IPS DF 19.7 (cell line): Measurements from ENCODE around the gene KMT2B.
A peak's percentile ranks its signal among the peaks of the same experiment; 100 is the strongest.
"Not testable (repeated sequence)": the region's sequence is repeated elsewhere in the genome, so short reads cannot be mapped to it uniquely, and the experiment has no call there.

Experiments used
- DNase-seq: peaks from one replicate; pipeline ENCODE4 v3.0.0-alpha.2; 2013; ENCODE audit warnings: low read depth, low spot score

Gene KMT2B

GRCh38 chr19:35755550-35756376 lies 38.0 kb downstream of the KMT2B start:
- no peak for DNase-seq

DNA sequence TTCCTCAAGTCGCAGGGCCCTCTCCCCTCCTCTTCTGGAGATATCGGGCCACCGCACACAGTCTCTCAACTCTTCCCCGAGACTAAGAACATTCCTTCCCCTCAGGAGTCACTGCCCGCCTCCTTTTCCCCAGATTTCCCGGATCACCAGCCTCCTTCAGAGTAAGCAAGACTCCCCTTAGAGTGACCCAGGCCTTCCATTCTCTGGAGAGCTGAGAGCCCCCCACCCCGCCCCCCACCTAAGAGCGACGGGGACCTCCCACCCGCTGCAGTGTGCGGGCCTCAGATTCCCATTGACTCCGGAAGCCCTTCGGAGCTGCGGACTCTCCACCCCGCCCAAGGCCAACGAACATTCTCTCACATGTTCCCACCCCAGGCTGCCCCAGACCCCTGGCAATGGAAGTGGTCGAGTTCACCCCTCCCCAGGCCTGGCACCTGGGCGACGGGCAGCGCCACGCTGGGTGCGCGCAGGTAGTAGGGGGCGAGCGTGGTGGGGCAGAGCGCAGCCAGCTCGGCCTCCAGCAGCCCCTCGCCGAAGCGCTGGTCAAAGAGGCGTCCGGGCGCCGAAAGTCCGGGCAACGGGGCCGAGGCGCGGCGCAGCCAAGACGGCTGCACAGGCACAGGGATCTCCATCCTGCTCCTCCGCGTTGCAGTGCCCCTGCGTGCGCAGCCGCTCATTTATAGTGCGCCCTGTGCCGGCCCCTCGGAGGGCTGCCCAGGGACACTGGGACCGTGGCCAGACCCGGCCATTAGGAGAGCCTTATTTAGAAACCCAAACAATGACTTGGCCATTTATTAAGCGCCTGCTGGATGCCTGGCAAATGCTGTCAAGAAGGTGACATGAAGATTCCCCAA lies 38.8 kb downstream of the KMT2B start, which contains the start of gene HSPB6:
Gene HSPB6, minus strand, starts transcription at position 653 of the 854 bp plus-strand sequence. Its CDS starts 21 bp downstream, at position 632.
- DNase-seq: no peak

DNA sequence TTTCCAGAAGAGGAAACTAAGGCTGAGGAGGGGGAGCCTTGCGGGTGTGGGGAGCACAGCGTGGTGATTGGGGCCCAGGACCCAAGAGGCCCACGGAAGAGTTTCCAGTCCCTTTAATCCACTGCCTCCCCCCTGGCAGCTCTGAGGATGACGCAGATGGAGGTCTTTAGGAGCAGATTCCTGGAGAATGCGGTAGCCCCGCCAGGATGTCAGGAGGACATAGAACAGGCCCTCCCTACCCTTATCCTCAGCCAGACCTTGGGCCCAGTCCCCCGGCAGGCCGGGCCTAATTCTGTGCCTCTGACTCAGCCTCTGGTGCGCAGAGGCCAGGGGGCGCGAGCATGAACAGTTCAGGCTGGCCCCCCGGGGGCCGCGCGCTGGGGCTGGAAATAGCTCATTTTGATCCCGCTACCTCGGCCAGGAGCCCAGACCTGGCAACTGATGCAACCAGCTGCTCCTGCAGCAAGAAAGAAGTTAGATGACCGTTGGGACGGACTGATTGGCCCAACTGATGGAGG lies 39.5 kb downstream of the KMT2B start:
- no peak for DNase-seq

DNA sequence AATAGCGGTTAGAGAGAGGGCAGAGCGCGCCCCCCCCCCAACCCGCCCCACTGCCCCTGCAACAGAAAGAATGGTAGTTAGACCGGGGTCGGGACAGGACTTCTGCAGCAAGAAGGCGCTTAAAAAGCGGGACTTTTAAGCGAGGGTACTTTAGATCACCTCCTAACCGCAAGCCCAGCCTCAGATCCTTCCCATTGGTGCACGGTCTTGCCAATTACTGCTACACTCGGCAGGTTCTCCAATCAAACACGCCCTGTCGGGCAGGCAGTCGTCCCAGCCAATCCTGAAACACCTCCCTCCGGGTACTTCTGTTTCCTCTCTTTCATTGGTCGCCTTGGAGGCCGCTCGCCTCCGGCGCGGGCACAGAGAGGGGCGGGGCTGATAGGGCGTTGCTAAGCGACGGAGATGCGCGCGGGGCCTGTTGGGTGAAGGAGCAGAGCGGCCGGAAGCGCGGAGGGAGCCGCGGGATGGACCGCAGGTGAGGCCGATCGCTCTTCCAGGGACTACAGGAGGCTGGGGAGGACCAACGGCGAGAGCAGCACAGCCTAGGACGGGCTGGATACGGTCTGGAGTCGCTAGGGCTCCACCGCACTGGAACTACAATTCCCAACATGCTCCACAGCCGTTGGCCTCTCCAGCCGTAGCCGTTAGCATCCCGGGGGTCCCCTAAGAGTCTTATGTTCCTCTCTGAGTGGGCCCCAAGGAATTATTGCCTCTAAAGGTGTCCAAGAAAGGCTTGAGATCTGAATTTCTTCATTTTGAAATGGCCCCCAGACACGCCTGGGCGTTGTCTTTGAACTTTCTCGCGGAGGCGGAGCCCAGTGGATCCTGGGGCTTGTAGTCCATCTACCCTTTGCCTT lies 40.2 kb downstream of the KMT2B start, which contains the start of gene PROSER3:
Gene PROSER3, plus strand, starts transcription at position 428 of the 860 bp plus-strand sequence. Its CDS starts 40 bp downstream, at position 468.
- peak; percentile 99 for DNase-seq

DNA sequence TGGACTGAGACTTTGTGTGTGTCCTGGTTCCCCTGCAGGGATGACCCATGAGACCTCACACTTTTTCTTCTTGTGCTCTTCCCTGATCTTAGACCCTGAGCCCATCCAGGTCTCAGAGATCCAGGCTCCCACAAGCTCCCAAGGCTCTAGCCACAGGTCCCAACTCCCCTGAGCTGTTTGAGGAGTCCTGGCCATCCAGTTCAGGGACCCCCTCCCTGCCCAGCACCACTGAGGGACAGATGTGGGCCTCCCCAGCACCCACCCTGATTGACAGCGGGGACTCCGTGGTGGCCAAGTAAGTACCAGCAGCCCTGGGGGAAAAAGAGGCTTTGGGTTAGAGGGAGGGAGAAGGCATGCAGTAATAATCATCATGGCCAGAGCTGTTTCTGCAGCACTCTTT lies 41.9 kb downstream of the KMT2B start:
- no peak for DNase-seq

DNA sequence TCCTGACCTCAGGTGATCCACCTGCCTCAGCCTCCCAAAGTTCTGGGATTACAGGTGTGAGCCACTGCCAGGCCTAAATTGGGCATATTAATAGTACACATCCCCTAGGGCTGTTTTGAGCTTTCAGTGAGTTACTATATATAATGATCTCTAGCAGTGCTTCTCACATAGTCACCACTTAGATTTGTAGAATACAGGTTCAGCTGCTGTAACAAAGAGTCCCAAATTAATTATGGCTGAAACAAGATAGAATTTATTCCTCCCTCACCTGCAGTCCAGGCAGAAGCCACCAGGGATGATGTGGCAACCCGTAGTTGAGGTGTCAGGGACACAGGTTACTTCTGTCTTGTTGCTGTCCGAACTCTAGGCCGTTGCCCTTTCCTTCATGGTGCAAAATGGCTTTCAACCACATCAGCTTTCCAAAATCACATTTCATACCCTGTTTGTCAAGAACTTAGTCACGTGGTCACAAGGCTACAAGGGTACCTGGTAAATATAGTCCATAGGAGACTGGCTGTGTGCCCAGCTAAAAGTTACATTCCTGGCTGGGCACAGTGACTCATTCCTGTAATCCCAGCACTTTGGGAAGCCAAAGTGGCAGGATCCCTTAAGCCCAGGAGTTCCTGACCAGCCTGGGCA lies 43.0 kb downstream of the KMT2B start:
- no peak for DNase-seq

DNA sequence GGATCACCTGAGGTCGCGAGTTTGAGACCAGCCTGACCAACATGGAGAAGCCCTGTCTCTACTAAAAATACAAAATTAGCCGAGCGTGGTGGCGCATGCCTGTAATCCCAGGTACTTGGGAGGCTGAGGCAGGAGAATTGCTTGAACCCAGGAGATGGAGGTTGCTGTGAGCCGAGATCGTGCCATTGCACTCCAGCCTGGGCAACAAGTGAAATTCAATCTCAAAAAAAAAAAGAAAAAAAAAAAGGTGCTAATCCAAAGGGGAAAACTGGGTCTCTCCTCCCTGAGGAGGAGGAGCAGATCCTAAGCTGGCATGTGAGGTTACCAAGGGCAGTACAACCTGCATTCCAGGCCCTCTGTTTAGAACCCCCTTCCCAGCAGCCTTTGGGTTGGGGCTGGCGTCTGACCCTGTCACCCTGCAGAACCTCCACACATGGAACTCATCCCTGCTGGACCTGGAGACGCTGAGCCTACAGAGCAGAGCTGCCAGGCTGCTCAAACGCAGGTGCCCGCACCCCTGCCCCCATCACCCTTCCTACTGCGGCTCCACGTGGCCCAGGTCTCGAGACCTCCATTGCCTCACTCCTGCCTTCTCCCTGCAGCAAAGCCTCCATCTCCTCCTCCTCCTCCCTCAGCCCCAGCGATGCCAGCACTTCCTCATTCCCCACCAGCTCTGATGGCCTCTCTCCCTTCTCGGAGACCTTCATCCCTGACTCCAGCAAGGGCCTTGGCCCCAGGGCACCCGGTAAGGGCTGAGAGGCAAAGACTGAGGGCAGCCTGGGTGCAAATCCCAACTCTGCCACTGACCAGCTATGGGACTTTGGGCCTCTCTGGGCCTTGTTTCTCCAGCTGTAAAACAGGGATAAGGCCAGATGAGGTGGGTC lies 46.9 kb downstream of the KMT2B start:
- no peak for DNase-seq

GRCh38 chr19:35766571-35767104 lies 48.8 kb downstream of the KMT2B start:
- DNase-seq: no peak

DNA sequence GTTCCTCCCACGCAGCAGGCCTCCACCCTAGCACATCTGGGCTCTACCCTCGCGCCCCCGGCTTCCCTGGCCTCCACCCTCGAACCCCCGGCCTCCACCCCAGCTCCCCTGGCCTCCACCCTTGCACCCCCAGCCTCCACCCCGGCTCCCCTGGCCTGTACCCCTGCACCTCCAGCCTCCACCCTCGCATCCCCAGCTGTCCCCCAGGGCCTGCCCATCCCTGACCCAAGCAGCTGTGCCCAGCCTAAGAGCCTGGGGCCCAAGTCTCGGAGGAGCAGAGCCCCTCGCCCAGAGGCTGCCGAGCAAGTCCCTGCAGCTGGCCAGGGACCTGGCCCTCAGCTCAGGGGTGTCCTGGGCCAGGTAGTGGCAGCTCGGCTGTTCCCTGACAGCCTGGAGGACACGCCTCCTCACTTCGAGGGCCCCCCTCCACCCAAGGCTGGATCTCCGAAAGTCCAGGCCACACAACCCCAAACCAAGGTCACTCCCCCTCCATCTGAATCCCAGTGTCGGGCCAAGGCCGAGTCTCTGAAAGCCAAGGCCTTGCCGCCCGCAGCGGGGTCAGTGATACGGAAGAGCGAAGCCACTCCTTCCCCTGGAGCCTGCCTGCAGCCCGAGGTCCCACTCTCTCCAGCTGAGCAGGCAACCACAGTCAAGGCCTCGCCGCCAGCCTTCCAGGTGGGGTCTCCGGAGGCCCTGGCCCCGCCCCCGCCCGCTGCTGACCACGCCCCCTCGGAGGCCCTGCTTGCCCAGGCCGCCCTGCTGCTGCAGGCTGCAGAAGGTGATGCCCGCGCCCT lies 49.7 kb downstream of the KMT2B start:
- no peak for DNase-seq

GRCh38 chr19:35768082-35768421 lies 50.2 kb downstream of the KMT2B start:
- no peak for DNase-seq

- DNase-seq: not testable (repeated sequence)
Observed at GRCh38 chr19:35772362-35772761, 54.6 kb downstream of the KMT2B start.

DNA sequence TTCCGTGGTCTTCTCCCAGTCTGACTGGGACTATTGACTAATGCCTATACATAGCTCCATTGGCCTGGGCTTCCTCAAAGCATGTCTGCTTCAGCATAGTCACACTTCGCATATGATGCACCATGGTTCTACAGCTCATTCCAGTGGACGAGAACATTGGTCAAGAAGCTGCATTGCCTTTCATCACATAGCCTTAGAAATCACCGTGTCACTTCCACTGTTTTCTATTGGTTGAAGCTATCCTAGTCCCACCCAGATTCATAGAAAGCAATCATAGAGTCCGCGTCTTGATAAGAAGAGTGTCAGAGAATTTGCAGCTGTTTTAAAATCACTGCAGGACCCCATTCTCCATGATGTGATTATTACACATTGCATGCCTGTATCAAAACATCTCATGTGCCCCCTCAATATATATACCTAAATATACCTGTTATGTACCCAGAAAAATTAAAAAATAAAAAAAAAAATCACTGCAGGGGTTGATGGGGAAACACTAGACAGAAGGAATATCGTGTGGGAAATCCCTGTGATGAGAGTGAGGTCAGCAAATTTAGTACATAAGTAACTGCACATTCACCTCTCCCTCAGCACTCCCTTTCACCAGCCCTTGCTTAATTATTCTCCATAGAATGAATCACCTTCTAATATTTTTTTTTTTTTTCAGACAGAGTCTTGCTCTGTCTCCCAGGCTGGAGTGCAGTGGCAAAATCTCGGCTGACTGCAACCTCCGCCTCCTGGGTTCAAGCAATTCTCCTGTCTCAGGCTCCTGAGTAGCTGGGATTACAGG lies 55.4 kb downstream of the KMT2B start:
- no peak for DNase-seq

GRCh38 chr19:35774274-35775045 lies 56.7 kb downstream of the KMT2B start:
- no peak for DNase-seq

DNA sequence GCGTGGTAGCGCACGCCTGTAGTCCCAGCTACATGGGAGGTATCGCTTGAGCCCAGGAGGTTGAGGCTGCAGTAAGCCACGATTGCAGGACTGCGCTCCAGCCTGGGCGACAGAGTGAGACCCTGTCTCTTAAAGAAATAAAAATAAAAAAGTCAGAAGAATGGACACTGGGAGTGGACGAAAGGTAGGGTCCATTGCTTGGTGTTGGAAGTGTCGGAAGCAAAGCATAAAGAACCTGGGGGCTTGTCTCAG lies 57.2 kb downstream of the KMT2B start:
- no peak for DNase-seq

DNA sequence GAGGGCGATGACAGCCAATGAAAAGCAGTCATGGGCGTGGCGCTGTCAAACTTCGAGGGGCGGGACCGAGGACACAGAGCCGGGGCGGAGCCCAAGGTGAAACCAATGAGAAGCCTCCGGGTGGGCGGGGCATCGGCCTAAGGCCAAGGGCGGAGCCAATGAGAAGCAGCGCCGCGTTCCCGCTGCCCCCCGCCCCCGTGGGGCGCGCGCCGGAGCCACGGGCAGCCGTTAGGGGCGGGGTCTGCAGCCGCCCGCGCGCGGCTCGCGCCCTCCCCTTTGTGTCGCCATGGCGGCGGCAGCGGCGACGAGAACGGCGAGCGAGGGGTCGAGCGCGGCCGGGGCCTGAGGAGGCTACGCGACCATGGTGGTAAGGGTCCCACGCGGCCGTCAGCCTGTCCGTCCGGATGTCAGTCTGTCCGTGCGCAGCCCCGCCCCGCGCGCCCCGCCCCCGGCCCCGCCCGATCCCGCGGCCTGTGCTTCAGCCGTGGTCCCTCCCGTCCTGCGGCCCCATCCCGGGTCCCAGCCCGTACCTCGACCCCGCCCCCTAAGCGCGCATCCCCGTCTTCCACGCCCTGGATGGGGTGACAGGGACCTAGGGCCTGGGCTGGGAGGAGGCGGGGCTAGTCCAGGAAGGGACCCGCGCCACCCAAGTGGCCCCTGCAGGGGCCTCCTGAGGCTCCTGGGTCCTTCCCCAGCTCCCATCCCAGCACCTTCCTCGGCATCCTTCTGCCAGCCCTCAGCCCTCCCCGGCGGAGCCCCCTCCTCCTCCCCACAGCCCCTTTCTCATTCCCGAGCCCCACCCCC lies 57.7 kb downstream of the KMT2B start, which contains the start of gene ARHGAP33:
Gene ARHGAP33, plus strand, starts transcription at position 267 of the 804 bp plus-strand sequence. Its CDS starts 95 bp downstream, at position 362.
- DNase-seq: peak; percentile 69

DNA sequence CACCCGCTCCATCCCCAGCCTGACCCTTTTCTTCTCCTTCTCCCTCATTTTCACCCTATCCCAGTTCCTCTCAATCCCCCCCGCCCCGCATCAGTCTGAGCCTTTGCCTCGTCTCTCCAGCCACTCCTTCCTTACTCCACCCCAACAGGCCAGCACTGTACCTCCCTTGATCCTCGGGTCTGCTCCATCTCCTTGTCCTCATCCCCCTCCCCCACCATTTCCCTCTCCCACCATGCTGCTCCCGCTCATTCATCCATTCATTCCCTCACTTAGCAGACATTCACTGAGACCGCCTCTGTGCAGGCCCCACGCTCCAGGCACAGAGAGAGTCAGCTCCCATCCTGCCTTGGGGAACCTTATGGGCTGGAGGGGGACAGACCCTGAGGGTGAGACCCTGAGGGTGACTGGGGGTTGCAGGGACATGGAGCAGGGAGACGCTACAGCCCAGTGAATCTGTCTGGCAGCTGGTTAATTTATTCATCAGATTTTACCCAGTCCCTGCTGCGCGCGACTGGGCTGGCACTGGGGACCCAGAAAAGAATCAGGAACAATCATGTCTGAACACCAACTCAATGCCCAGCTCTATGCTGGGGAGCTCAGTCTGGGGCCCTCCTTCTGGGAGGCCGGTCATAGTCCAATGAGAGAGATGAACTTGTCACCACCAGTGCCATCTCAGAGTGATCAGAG lies 58.4 kb downstream of the KMT2B start:
- DNase-seq: no peak
